Measurements from ENCODE around the gene CSRP2. TPM values are rescaled to one million over a fixed set of nuclear protein-coding genes. Genes with fewer than 3 reads are reported as not detected.

The CSRP2 gene
- total RNA-seq, 2 donors from 2014 or later: 75.0 to 93.5 TPM

DNA sequence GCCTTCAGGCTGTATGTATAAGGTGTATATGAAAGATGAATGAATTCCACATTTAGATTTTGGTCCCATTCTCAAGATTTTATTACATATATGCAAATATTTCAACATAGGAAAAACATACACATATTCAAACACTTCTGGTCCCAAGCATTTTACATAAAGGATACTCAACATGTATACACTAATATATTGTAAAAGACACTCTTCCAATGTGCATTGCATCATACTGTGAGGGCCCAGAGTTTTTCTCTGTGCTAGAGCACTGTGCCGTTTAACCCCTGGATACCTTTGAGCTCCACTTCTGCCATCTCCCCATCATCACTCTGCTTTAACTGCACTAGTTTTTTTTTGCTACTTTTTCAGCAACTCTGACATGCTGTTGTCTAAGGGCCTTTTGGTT lies 66.8 kb downstream of the CSRP2 start:
- Histone ChIP-seq H3K36me3 (peaks cover 9% of the 10 kb centered on the region), H3K4me3 (no peak overlapping the region), H3K27ac (no peak overlapping the region), H3K4me1 (ENCODE audit: control insufficient read depth in 1 of 2, low read depth in 2 of 2) (no peaks in the 10 kb centered on the region), H3K27me3 (replicated peaks; ENCODE audit: insufficient read depth) (no peaks in the 10 kb centered on the region), H3K9me3 (no peaks in the 10 kb centered on the region)
- no peak for ATAC-seq (ENCODE audit: insufficient number of reproducible peaks, low FRiP score, low read depth)
- DNase-seq (ENCODE audit: low spot score): no peak
- TF ChIP-seq, protein P1, sequence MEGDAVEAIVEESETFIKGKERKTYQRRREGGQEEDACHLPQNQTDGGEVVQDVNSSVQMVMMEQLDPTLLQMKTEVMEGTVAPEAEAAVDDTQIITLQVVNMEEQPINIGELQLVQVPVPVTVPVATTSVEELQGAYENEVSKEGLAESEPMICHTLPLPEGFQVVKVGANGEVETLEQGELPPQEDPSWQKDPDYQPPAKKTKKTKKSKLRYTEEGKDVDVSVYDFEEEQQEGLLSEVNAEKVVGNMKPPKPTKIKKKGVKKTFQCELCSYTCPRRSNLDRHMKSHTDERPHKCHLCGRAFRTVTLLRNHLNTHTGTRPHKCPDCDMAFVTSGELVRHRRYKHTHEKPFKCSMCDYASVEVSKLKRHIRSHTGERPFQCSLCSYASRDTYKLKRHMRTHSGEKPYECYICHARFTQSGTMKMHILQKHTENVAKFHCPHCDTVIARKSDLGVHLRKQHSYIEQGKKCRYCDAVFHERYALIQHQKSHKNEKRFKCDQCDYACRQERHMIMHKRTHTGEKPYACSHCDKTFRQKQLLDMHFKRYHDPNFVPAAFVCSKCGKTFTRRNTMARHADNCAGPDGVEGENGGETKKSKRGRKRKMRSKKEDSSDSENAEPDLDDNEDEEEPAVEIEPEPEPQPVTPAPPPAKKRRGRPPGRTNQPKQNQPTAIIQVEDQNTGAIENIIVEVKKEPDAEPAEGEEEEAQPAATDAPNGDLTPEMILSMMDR (IDR thresholded peaks at IDR 0.05): no peak

DNA sequence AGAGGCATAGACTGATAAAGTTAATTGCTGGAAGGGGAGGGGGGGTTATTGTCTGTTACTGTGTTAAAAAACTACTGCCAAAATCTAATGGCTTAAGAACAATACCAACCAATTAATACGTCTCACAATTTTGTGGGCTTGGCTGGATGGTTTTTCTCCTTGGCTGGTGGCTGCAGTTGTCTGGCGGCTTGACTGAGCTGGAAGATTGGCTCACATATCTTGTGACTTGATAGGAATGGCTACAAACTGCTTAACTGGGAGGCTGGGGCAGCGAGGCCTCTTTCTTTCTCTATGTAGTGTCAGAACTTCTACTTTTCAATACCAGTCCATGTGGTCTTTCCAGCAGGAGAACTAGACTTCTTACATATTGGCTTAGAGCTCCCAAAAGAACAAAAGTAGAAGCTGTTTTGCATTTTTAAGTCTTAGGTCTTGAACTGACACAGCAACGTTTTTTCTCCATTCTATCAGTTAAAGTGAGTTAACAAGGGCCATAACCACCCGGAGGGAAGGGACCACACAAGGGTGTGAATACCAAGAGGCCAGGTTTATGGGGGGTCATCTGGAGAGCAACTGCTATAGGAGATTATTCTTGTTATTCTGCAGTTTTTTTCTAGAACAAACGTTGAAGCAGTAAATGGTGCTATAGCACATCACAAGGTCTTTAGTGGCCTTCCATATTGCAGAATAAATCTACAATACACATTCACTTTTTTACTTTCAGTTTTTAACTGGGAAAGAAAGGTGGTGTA lies 68.0 kb downstream of the CSRP2 start:
- no peaks in the 10 kb centered on the region for H3K9me3 ChIP-seq
- no peak overlapping the region for H3K27ac ChIP-seq
- H3K36me3 ChIP-seq: peaks cover 11% of the 10 kb centered on the region
- DNase-seq (ENCODE audit: low spot score): no peak
- no peak overlapping the region for H3K4me3 ChIP-seq
- no peak for ATAC-seq (ENCODE audit: insufficient number of reproducible peaks, low FRiP score, low read depth)
- H3K4me1 ChIP-seq (ENCODE audit: control insufficient read depth in 1 of 2, low read depth in 2 of 2): no peaks in the 10 kb centered on the region
- TF ChIP-seq, protein P1 (IDR thresholded peaks at IDR 0.05): no peak
- H3K27me3 ChIP-seq (replicated peaks; ENCODE audit: insufficient read depth): no peaks in the 10 kb centered on the region

Other genes with a start within 250 kb of the CSRP2 start
- 10 to 100 TPM; 21.7 to 68.8 TPM for gene ZDHHC17, start 114.9 kb downstream of the CSRP2 start, total RNA-seq
- not detected for gene E2F7, start 186.6 kb upstream of the CSRP2 start, total RNA-seq